Measurements from ENCODE around the gene UBE3A.

DNA sequence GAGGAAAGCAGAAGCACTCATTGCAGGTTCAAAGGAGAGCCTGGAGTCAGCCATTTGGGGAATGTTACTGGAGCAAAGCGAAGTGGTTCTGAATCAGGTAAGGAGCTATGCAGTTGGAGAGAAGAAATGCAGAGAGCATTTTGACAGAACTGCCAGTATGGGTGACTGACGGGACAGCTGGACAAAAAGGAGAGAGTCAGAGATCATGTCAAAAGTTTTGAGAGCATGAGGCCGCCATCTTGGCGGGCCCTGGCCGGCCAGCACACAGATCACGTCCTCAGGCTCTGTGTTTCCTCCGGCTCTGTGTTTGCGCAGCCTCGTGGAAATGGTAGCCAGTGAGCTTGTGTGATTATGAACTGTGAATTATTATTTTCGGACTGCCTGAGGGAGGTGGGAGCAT is 29.8 kb upstream of the UBE3A start:
- no peak for TF ChIP-seq EZH2 (IDR thresholded peaks at IDR 0.05; ENCODE audit: borderline replicate concordance, low read length)
- TF ChIP-seq, protein P1, sequence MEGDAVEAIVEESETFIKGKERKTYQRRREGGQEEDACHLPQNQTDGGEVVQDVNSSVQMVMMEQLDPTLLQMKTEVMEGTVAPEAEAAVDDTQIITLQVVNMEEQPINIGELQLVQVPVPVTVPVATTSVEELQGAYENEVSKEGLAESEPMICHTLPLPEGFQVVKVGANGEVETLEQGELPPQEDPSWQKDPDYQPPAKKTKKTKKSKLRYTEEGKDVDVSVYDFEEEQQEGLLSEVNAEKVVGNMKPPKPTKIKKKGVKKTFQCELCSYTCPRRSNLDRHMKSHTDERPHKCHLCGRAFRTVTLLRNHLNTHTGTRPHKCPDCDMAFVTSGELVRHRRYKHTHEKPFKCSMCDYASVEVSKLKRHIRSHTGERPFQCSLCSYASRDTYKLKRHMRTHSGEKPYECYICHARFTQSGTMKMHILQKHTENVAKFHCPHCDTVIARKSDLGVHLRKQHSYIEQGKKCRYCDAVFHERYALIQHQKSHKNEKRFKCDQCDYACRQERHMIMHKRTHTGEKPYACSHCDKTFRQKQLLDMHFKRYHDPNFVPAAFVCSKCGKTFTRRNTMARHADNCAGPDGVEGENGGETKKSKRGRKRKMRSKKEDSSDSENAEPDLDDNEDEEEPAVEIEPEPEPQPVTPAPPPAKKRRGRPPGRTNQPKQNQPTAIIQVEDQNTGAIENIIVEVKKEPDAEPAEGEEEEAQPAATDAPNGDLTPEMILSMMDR (IDR thresholded peaks at IDR 0.05; ENCODE audit: low read length): no peak
